ENCODE results near the gene RNF169. TPM values are rescaled to one million over a fixed set of nuclear protein-coding genes. Genes with fewer than 3 reads are reported as not detected.

Gene RNF169
- total and polyA plus RNA-seq, 2 of the 8 experiments (the other 6 are each of a cell fraction or from before 2014, with no cell fraction given): 3.6 to 12.5 TPM

DNA sequence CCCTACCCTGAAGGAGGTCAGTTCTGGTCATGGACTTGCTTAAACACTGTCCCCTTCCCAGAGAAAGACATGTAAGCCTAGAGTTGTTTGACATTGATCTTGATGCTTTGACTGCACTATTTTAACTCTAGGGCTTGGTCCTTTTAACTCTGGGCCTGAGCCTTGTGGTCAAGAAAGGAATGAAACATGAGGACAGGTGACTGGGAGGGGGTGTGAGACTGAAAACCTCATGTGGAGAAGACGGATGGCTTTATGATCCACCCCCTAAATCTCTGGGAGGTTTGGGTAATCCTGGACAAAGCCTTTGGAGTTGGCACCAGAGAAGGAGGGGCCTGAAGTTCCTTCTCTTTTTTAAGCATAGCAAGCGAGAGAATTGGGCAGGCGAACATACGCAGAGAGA lies 35.0 kb upstream of the RNF169 start (continued):
- TF ChIP-seq, protein P1, sequence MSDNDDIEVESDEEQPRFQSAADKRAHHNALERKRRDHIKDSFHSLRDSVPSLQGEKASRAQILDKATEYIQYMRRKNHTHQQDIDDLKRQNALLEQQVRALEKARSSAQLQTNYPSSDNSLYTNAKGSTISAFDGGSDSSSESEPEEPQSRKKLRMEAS (IDR thresholded peaks at IDR 0.05): no peak
- TF ChIP-seq, protein P2, sequence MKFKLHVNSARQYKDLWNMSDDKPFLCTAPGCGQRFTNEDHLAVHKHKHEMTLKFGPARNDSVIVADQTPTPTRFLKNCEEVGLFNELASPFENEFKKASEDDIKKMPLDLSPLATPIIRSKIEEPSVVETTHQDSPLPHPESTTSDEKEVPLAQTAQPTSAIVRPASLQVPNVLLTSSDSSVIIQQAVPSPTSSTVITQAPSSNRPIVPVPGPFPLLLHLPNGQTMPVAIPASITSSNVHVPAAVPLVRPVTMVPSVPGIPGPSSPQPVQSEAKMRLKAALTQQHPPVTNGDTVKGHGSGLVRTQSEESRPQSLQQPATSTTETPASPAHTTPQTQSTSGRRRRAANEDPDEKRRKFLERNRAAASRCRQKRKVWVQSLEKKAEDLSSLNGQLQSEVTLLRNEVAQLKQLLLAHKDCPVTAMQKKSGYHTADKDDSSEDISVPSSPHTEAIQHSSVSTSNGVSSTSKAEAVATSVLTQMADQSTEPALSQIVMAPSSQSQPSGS (IDR thresholded peaks at IDR 0.05; ENCODE audit: low read length): no peak
- TF ChIP-seq YY1 (IDR thresholded peaks at IDR 0.05; ENCODE audit: low read depth, low read length): no peak
- no peak for TF ChIP-seq SIRT6 (IDR thresholded peaks at IDR 0.05; ENCODE audit: low read length)
- TF ChIP-seq RAD21 (IDR thresholded peaks at IDR 0.05 in 1 of 2, conservative IDR thresholded peaks at IDR 0.05 in 1 of 2; ENCODE audit: low read depth in 2 of 2, low read length in 2 of 2): no peak

Data from H1 (cell line).